Measurements from ENCODE around the gene ASB1.

Gene ASB1

GRCh38 chr2:238407566-238407965, 19.2 kb upstream of the ASB1 start:
- in situ Hi-C loops (cut with HindIII; ENCODE audit: low pct_unique_long_range_greater_than_20kb, low sequenced_read_pairs), result no loop called here

GRCh38 chr2:238408615-238409340, 17.9 kb upstream of the ASB1 start:
- TF ChIP-seq JUND (IDR thresholded peaks at IDR 0.05; ENCODE audit: low read depth), result no peak
- no peak for DNase-seq (ENCODE audit: low read depth in 1 of 2, low spot score in 1 of 2)
- in situ Hi-C loops (cut with HindIII; ENCODE audit: low pct_unique_long_range_greater_than_20kb, low sequenced_read_pairs), result no loop called here

More at GRCh38 chr2:238407566-238407965, 19.2 kb upstream of the ASB1 start:
- DNase-seq (ENCODE audit: low read depth in 1 of 2, low spot score in 1 of 2), result no peak
- no peak for TF ChIP-seq JUND (IDR thresholded peaks at IDR 0.05; ENCODE audit: low read depth)

- no peak for TF ChIP-seq JUND (IDR thresholded peaks at IDR 0.05; ENCODE audit: low read depth)
- in situ Hi-C loops (cut with HindIII; ENCODE audit: low pct_unique_long_range_greater_than_20kb, low sequenced_read_pairs), result no loop called here
- DNase-seq (ENCODE audit: low read depth in 1 of 2, low spot score in 1 of 2), result no peak
These were observed 17.2 kb upstream of the ASB1 start for GRCh38 chr2:238409341-238410199.

- DNase-seq (ENCODE audit: low read depth in 1 of 2, low spot score in 1 of 2), result no peak
- in situ Hi-C loops (cut with HindIII; ENCODE audit: low pct_unique_long_range_greater_than_20kb, low sequenced_read_pairs), result no loop called here
- TF ChIP-seq JUND (IDR thresholded peaks at IDR 0.05; ENCODE audit: low read depth), result no peak
These were observed 14.5 kb upstream of the ASB1 start for GRCh38 chr2:238412067-238412767.

- peak in 1 of 2 experiments; percentile 35 for DNase-seq (ENCODE audit: low read depth in 1 of 2, low spot score in 1 of 2)
- TF ChIP-seq JUND (IDR thresholded peaks at IDR 0.05; ENCODE audit: low read depth), result no peak
- in situ Hi-C loops (cut with HindIII; ENCODE audit: low pct_unique_long_range_greater_than_20kb, low sequenced_read_pairs), result no loop called here
These were observed 13.4 kb upstream of the ASB1 start for GRCh38 chr2:238413368-238413767.

- in situ Hi-C loops (cut with HindIII; ENCODE audit: low pct_unique_long_range_greater_than_20kb, low sequenced_read_pairs), result no loop called here
- TF ChIP-seq JUND (IDR thresholded peaks at IDR 0.05; ENCODE audit: low read depth), result no peak
- DNase-seq (ENCODE audit: low read depth in 1 of 2, low spot score in 1 of 2), result no peak
These were observed 11.5 kb upstream of the ASB1 start for GRCh38 chr2:238415036-238415764.

GRCh38 chr2:238415893-238416292, 10.8 kb upstream of the ASB1 start:
- no peak for DNase-seq (ENCODE audit: low read depth in 1 of 2, low spot score in 1 of 2)
- no peak for TF ChIP-seq JUND (IDR thresholded peaks at IDR 0.05; ENCODE audit: low read depth)
- in situ Hi-C loops (cut with HindIII; ENCODE audit: low pct_unique_long_range_greater_than_20kb, low sequenced_read_pairs), result no loop called here

GRCh38 chr2:238418196-238418998, 8.3 kb upstream of the ASB1 start:
- in situ Hi-C loops (cut with HindIII; ENCODE audit: low pct_unique_long_range_greater_than_20kb, low sequenced_read_pairs), result no loop called here
- no peak for TF ChIP-seq JUND (IDR thresholded peaks at IDR 0.05; ENCODE audit: low read depth)

GRCh38 chr2:238418999-238419546, 7.7 kb upstream of the ASB1 start:
- in situ Hi-C loops (cut with HindIII; ENCODE audit: low pct_unique_long_range_greater_than_20kb, low sequenced_read_pairs), result no loop called here
- no peak for DNase-seq (ENCODE audit: low read depth in 1 of 2, low spot score in 1 of 2)
- no peak for TF ChIP-seq JUND (IDR thresholded peaks at IDR 0.05; ENCODE audit: low read depth)

More at GRCh38 chr2:238418196-238418998, 8.3 kb upstream of the ASB1 start:
- peak in 1 of 2 experiments; percentile 43 for DNase-seq (ENCODE audit: low read depth in 1 of 2, low spot score in 1 of 2)

- no peak for DNase-seq (ENCODE audit: low read depth in 1 of 2, low spot score in 1 of 2)
These were observed 6.3 kb upstream of the ASB1 start for GRCh38 chr2:238420442-238420841.

More at GRCh38 chr2:238420442-238420841, 6.3 kb upstream of the ASB1 start:
- in situ Hi-C loops (cut with HindIII; ENCODE audit: low pct_unique_long_range_greater_than_20kb, low sequenced_read_pairs), result no loop called here
- no peak for TF ChIP-seq JUND (IDR thresholded peaks at IDR 0.05; ENCODE audit: low read depth)
